ENCODE results near the gene EBF3. TPM values are rescaled to one million over a fixed set of nuclear protein-coding genes. Genes with fewer than 3 reads are reported as not detected.

The EBF3 gene
- total RNA-seq, 1 donor: 14.7 TPM

GRCh38 chr10:129941199-129942018 is 22.7 kb downstream of the EBF3 start:
- TF ChIP-seq CTCF (IDR thresholded peaks at IDR 0.05; ENCODE audit: insufficient read depth, low read length): no peak
- no peak overlapping the region for H3K4me3 ChIP-seq (ENCODE audit: low read depth, low read length)
- no peak for DNase-seq (ENCODE audit: low read depth)

GRCh38 chr10:129940617-129941198 is 23.4 kb downstream of the EBF3 start:
- no peak for DNase-seq (ENCODE audit: low read depth)
- H3K4me3 ChIP-seq (ENCODE audit: low read depth, low read length): no peak overlapping the region
- no peak for TF ChIP-seq CTCF (IDR thresholded peaks at IDR 0.05; ENCODE audit: insufficient read depth, low read length)

- no peak overlapping the region for H3K4me3 ChIP-seq (ENCODE audit: low read depth, low read length)
These were observed 24.4 kb downstream of the EBF3 start for GRCh38 chr10:129939416-129940275.

GRCh38 chr10:129938460-129938859 is 25.6 kb downstream of the EBF3 start:
- no peak for TF ChIP-seq CTCF (IDR thresholded peaks at IDR 0.05; ENCODE audit: insufficient read depth, low read length)
- no peak for DNase-seq (ENCODE audit: low read depth)
- no peak overlapping the region for H3K4me3 ChIP-seq (ENCODE audit: low read depth, low read length)

More at GRCh38 chr10:129939416-129940275, 24.4 kb downstream of the EBF3 start:
- DNase-seq (ENCODE audit: low read depth): no peak
- TF ChIP-seq CTCF (IDR thresholded peaks at IDR 0.05; ENCODE audit: insufficient read depth, low read length): no peak

- DNase-seq (ENCODE audit: low read depth): no peak
- no peak for TF ChIP-seq CTCF (IDR thresholded peaks at IDR 0.05; ENCODE audit: insufficient read depth, low read length)
- H3K4me3 ChIP-seq (ENCODE audit: low read depth, low read length): no peak overlapping the region
These were observed 26.7 kb downstream of the EBF3 start for GRCh38 chr10:129937351-129937751.

GRCh38 chr10:129936923-129937300 is 27.2 kb downstream of the EBF3 start:
- H3K4me3 ChIP-seq (ENCODE audit: low read depth, low read length): no peak overlapping the region
- TF ChIP-seq CTCF (IDR thresholded peaks at IDR 0.05; ENCODE audit: insufficient read depth, low read length): no peak
- DNase-seq (ENCODE audit: low read depth): no peak

Measured in fibroblast of the aortic adventitia (primary cell).